M059J (cell line): Measurements from ENCODE around the gene CDCP1. TPM values are rescaled to one million over a fixed set of nuclear protein-coding genes. Genes with fewer than 3 reads are reported as not detected.
"Not testable (repeated sequence)": the region's sequence is repeated elsewhere in the genome, so short reads cannot be mapped to it uniquely, and the experiment has no call there.

ENCODE experiments used
- DNase-seq: peaks from one replicate; pipeline ENCODE4 v3.0.0-alpha.2; 2012; ENCODE audit warnings: low read depth
- total RNA-seq: library from RNA; depleted of rRNA; stranded (reverse); fragments of >200 nt; shearing (Covaris generic); gene quantifications from 2 replicates; pipeline ENCODE4 v1.2.3, GENCODE V29; 2014

CDCP1 gene
- total RNA-seq, 1 experiment from 2014 or later, result 33.5 TPM

- peak; percentile 96 for DNase-seq
Observed at GRCh38 chr3:45084820-45085816, 61.1 kb downstream of the CDCP1 start.

DNA sequence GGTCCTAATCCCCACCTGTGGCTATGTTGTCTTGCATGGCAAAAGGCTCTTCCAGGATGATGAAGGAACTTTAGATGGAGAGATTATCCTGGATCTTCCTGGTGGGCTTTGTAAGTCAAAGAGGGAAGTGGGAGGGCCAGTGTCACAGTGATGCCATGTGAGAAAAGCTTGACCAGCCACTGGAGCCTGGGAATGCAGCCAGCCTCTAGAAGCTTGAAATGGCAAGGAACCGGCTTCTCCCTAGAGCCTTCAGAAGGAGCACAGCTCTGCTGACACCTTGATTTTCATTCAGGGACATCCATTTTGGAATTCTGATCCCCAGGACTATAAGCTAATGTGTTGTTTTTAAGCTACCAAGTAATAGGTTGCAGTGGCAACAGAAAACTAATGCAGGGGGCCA, 61.8 kb downstream of the CDCP1 start:
- peak; percentile 52 for DNase-seq

- no peak for DNase-seq
Observed at GRCh38 chr3:45083023-45083422, 63.2 kb downstream of the CDCP1 start.

DNA sequence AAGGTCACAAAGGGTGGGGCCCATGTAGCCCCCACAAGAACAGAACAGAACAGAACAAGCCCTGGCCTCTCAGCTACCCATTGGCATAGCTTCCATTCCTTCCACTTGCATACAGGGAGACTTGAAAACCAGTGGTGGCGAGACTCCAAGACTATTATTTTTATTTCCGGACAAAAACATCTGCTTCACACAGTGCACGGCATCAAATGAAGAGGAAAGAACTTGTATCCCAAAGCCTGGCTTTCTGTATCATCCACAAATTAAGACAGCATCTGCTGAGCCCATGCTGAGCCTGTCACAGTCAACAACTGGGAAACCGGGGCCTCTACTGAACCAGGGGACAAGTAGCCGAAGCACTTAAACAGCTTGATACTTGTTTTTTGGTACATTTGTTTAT, 64.0 kb downstream of the CDCP1 start:
- no peak for DNase-seq

DNA sequence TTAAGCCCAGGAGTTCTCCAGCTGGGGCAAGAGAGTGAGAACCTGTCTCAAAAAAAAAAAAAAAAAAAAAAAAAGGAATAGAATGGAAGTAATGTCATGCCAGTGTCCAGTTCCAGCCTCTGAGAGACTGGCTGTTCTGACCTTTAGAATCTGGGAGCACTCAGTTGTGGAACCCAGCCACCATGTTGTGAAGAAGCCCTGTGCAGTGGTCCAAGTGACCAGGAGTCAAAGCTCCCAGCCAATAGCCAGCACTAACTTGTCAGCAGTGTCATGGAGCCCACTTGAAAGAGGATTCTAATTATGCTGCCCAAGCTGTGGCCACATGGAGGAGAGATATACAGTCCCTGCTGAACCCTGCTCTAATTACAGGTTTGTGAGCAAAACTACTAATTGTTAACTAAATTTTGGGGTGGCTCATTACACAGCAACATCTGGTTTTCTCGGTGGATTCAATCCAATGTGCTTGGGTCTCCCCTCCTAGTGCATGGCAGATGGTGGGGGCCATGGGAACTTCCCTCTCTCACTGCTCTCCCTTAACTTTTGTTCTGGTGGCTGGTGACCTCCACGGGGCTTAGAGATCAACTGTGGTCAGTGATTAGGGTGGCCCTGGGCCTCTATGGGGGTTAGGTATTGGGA, 64.6 kb downstream of the CDCP1 start:
- DNase-seq, result no peak

DNA sequence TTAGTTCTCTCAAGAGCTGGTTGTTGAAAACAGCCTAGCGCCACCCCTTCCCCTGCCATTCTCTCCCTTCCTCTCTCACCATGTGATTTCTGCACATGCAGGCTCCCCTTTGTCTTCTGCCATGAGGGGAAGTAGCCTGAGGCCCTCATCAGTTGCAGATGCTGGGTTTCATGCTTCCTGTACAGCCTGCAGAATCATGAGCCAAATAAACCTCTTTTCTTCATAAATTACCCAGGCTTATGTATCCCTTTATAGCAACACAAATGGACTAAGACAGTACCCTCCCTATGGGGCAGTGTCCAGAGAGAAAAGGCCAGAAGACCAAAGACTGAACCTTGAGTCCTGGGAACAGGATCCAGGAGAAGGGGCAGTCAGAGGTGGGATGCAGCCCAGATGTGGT, 65.4 kb downstream of the CDCP1 start:
- no peak for DNase-seq

- DNase-seq, result no peak
Observed at GRCh38 chr3:45079715-45080114, 66.5 kb downstream of the CDCP1 start.

GRCh38 chr3:45078910-45079522, 67.2 kb downstream of the CDCP1 start:
- peak; percentile 33 for DNase-seq

- not testable (repeated sequence) for DNase-seq
Observed at GRCh38 chr3:45078256-45078655, 67.9 kb downstream of the CDCP1 start.

GRCh38 chr3:45075821-45076625, 70.2 kb downstream of the CDCP1 start:
- DNase-seq, result no peak

- DNase-seq, result no peak
Observed at GRCh38 chr3:45071075-45071474, 75.1 kb downstream of the CDCP1 start.

DNA sequence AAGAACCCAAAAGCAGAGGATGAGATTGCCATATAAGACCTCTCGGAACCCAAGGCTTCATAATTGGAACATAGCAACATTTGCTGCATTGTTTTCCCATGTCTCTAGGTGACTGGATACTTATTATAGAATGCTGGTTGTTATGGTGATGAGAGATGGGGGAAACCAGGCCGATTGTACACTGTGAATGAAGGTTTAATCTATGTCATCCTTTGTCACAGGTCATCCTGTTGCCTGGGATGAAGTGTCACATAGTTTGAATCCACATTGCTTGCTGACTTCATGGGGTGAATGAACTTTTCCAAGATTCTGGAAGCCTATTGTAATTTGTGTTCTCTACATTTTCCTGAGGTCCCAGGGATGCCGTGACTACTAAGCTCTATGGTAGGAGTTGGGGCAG, 78.2 kb downstream of the CDCP1 start:
- DNase-seq, result peak; percentile 62

- DNase-seq, result no peak
Observed at GRCh38 chr3:45067486-45067885, 78.7 kb downstream of the CDCP1 start.

DNA sequence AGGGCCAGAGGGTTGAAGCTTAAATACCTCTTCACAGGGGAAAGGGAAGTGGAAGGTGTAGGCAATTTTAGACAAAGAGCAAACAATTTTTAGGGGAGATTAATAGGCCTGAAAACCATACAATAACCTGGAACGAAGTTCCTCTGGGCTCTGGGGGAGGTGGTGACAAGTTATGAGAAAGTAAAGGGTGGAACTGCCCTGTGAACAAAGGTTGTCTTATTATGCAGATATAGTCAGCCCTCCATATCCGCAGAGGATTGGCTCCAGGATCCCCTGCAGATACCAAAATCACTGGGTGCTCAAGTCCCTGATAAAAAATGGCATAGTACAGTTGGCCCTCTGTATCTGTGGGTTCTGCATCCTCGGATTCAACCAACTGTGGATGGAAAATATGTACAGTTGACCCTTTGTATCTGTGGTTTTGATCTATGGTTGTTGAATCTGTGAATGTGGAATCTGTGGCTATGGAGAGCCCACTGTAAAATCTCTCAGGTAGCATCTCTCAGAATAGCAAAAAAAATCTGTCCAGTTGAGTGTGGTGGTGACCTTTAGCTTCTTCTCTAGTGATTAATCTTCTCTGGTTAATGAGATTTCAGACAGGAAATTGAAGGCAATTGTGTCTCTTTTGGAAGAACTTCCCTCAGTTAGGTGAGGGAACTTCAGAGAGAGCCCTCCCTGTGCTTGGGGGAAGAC, 79.9 kb downstream of the CDCP1 start:
- peak; percentile 83 for DNase-seq

- no peak for DNase-seq
Observed at GRCh38 chr3:45065373-45065720, 80.8 kb downstream of the CDCP1 start.

DNA sequence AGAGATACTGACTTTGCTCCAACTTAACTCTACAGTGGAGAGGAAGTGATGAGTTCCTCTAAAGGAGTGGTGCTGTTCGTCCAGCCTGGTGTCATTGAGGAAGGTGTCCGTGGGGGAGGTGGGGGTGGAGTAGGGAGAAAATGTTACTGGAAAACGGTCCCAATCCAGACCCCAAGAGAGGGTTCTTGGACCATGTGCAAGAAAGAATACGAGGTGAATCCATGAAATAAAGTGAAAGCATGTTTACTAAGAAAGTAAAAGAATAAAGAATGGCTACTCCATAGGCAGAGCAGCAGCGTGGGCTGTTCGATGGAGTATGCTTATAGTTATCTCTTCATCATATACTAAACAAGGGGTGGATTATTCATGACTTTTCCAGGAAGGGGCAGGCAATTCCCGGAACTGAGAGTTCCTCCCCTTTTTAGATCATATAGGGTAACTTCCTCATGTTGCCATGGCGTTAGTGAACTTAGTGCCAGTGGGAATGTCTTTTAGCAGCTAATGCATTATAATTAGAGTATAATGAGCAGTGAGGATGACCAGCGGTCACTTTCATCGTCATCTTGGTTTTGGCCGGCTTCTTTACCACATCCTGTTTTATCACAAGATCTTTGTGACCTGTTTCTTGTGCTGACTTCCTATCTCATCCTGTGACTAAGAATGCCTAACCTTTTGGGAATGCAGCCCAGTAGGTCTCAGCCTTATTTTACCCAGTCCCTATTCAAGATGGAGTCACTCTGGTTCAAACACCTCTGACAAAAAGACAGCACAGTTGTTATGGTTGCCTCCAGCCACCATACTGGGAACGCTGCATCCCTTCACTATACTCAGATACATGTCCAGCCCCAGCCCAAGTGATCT, 81.4 kb downstream of the CDCP1 start:
- peak; percentile 96 for DNase-seq

GRCh38 chr3:45062697-45063070, 83.5 kb downstream of the CDCP1 start:
- DNase-seq, result no peak

- DNase-seq, result no peak
Observed at GRCh38 chr3:45060165-45060892, 85.8 kb downstream of the CDCP1 start.

DNA sequence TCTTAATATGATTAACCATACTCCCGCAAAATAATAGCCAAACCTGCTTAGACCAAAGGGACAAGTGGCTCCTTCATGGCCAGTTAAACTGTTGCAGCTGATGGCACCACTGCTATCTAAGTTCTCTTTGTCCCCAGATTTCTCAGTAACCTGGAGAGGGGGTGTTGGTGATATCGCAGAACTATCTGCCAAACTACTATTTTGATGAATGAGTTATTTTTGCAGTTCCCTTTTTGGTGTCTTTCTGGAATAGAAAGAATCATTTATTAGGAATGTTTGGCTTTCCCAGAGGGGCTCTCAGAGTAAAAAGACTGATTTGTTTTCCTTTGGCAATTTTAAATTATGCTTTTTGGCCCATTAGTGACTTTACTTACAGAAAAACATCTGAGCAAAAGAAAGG, 87.0 kb downstream of the CDCP1 start:
- DNase-seq, result no peak

GRCh38 chr3:45057557-45057956, 88.6 kb downstream of the CDCP1 start:
- DNase-seq, result no peak
